ENCODE data around the gene PYM1.

DNA sequence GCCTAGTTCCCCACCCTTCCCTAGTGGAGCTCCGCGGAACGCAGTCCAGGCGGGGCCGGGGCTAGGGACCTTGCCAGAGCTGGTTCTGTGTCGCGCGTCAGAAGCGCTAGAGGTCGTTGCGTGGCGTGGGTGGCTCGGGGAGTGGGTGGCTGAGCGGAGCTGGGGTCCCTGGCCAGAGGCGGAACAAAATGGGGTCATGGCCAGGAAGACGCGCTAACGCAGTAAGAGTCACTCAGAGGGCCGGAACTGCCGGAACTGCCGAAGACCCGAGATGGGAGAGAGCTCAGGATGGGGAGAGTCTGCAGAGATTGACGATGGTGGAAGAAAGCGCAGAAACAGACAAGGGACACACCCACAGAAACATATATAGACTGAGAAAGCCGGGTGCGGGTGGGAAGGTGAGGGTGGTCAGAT is 8.1 kb upstream of the PYM1 start:
- TF ChIP-seq EZH2 (IDR thresholded peaks at IDR 0.05; ENCODE audit: borderline replicate concordance, low read length): no peak
- TF ChIP-seq, protein P1, sequence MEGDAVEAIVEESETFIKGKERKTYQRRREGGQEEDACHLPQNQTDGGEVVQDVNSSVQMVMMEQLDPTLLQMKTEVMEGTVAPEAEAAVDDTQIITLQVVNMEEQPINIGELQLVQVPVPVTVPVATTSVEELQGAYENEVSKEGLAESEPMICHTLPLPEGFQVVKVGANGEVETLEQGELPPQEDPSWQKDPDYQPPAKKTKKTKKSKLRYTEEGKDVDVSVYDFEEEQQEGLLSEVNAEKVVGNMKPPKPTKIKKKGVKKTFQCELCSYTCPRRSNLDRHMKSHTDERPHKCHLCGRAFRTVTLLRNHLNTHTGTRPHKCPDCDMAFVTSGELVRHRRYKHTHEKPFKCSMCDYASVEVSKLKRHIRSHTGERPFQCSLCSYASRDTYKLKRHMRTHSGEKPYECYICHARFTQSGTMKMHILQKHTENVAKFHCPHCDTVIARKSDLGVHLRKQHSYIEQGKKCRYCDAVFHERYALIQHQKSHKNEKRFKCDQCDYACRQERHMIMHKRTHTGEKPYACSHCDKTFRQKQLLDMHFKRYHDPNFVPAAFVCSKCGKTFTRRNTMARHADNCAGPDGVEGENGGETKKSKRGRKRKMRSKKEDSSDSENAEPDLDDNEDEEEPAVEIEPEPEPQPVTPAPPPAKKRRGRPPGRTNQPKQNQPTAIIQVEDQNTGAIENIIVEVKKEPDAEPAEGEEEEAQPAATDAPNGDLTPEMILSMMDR (IDR thresholded peaks at IDR 0.05; ENCODE audit: low read length): no peak

Data from OCI-LY1 (cell line).